ENCODE results near the gene NPHP4.

NPHP4 gene

GRCh38 chr1:5882367-5883128, 109.7 kb downstream of the NPHP4 start:
- H3K4me3 ChIP-seq (ENCODE audit: low read length) = no peak overlapping the region
- TF ChIP-seq, protein P1, sequence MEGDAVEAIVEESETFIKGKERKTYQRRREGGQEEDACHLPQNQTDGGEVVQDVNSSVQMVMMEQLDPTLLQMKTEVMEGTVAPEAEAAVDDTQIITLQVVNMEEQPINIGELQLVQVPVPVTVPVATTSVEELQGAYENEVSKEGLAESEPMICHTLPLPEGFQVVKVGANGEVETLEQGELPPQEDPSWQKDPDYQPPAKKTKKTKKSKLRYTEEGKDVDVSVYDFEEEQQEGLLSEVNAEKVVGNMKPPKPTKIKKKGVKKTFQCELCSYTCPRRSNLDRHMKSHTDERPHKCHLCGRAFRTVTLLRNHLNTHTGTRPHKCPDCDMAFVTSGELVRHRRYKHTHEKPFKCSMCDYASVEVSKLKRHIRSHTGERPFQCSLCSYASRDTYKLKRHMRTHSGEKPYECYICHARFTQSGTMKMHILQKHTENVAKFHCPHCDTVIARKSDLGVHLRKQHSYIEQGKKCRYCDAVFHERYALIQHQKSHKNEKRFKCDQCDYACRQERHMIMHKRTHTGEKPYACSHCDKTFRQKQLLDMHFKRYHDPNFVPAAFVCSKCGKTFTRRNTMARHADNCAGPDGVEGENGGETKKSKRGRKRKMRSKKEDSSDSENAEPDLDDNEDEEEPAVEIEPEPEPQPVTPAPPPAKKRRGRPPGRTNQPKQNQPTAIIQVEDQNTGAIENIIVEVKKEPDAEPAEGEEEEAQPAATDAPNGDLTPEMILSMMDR (IDR thresholded peaks at IDR 0.05; ENCODE audit: insufficient read depth, low read depth, low read length, missing control alignments) = no peak
- DNase-seq (ENCODE audit: low read depth) = no peak

DNA sequence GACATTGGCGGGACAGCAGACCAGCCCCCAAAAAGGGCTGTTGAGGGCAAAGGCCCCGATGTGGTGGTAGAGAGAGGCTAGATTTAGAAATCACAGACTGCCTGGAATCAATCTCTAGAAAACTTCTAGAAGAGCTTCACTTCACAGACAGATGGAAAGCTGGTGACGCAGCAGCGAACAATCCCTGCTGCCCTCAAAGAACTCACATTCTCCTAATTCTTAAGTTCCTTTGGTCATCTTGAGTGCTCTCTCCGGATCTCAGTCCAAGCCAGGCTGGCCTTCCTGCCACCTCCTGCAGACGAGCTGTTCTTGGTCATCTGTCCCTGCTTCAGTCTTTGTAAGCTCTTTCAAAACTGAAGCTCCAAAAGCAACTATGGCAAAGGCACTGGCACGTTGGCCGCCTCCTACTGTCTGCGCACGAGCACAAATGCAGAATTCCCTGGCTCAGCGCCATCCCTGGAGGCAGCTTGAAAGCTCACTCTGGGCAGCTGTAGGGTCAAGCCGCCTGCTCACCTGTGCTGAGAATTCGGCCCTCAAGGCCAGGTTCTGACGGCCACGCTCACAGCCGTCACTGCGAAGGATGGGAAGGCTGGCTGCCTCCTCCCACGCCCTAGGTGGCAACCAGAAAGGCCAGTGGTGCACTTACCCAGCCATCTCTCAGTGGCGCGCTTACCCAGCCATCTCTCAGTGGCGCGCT, 110.6 kb downstream of the NPHP4 start:
- TF ChIP-seq, protein P1 (IDR thresholded peaks at IDR 0.05; ENCODE audit: insufficient read depth, low read depth, low read length, missing control alignments) = no peak
- no peak overlapping the region for H3K4me3 ChIP-seq (ENCODE audit: low read length)
- no peak for DNase-seq (ENCODE audit: low read depth)

- H3K4me3 ChIP-seq (ENCODE audit: low read length) = no peak overlapping the region
- no peak for DNase-seq (ENCODE audit: low read depth)
- TF ChIP-seq, protein P1 (IDR thresholded peaks at IDR 0.05; ENCODE audit: insufficient read depth, low read depth, low read length, missing control alignments) = no peak
These were observed 111.4 kb downstream of the NPHP4 start for GRCh38 chr1:5880630-5881405.

GRCh38 chr1:5879421-5879820, 112.8 kb downstream of the NPHP4 start:
- TF ChIP-seq, protein P1 (IDR thresholded peaks at IDR 0.05; ENCODE audit: insufficient read depth, low read depth, low read length, missing control alignments) = no peak
- DNase-seq (ENCODE audit: low read depth) = no peak
- no peak overlapping the region for H3K4me3 ChIP-seq (ENCODE audit: low read length)

DNA sequence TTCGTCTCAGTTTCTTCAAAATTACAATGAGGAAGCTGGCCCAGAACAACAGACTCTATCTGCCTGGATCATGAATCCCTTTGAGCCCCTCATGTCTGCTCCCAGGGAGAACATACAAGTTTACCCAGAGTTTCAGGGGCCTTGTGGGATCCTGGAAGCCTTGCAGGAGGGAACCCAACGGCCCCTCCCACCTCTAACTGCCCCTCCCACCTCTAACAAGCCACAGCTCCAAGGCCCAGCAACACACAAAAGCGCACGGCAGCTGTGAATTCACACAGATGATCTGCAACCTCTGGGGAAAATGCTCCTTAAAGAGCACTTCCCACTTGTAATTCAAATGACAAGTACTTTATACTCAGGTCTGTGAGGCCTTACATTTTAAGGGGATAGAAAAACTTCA, 113.3 kb downstream of the NPHP4 start:
- H3K4me3 ChIP-seq (ENCODE audit: low read length) = no peak overlapping the region
- no peak for DNase-seq (ENCODE audit: low read depth)
- TF ChIP-seq, protein P1 (IDR thresholded peaks at IDR 0.05; ENCODE audit: insufficient read depth, low read depth, low read length, missing control alignments) = no peak

DNA sequence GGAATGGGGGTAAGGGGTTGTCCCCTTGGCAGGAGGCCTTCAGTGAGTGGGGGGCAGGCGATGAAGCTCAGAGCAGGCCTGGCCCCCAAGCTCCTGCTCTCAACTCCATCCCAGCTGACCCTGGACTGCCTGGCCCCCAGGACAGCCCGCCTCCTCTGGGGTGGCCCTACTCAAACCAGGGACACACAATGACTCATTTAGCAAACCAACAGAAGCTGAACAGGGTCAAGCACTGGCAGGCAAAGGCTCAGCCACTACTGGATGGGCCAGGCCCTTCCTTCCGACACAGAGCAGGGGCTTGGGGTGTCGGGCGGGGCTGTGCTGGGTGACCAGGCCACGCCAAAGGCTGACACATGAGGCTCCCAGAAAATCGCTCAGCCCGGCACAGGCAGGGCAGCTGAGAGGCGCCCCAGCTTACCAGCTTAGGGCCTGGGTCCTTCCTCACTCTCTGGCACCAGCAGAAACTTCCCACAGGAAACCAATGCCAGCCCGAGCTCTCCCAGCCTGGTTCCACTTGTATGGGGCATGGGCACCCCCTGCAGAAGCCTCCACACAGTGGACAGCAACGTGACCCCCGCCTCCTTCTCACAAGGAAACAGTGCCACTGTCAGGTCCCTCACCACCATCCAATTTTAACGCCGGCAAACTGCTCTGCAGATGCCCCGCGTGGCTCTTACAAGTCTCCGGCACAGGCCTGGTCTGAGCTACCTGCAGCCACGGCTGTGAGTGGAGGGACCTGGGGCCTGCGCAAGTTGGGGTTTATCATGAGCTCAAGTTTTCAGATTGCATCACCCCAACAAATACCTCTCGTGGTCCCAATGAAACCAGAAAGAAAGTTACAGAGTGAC, 114.3 kb downstream of the NPHP4 start:
- TF ChIP-seq, protein P1 (IDR thresholded peaks at IDR 0.05; ENCODE audit: insufficient read depth, low read depth, low read length, missing control alignments) = no peak

More for the DNA sequence above, 114.3 kb downstream of the NPHP4 start:
- no peak overlapping the region for H3K4me3 ChIP-seq (ENCODE audit: low read length)
- DNase-seq (ENCODE audit: low read depth) = no peak
